ENCODE measurements around the gene MTO1.
"Not testable (repeated sequence)": the region's sequence is repeated elsewhere in the genome, so short reads cannot be mapped to it uniquely, and the experiment has no call there.

Gene MTO1, protein sequence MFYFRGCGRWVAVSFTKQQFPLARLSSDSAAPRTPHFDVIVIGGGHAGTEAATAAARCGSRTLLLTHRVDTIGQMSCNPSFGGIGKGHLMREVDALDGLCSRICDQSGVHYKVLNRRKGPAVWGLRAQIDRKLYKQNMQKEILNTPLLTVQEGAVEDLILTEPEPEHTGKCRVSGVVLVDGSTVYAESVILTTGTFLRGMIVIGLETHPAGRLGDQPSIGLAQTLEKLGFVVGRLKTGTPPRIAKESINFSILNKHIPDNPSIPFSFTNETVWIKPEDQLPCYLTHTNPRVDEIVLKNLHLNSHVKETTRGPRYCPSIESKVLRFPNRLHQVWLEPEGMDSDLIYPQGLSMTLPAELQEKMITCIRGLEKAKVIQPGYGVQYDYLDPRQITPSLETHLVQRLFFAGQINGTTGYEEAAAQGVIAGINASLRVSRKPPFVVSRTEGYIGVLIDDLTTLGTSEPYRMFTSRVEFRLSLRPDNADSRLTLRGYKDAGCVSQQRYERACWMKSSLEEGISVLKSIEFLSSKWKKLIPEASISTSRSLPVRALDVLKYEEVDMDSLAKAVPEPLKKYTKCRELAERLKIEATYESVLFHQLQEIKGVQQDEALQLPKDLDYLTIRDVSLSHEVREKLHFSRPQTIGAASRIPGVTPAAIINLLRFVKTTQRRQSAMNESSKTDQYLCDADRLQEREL

DNA sequence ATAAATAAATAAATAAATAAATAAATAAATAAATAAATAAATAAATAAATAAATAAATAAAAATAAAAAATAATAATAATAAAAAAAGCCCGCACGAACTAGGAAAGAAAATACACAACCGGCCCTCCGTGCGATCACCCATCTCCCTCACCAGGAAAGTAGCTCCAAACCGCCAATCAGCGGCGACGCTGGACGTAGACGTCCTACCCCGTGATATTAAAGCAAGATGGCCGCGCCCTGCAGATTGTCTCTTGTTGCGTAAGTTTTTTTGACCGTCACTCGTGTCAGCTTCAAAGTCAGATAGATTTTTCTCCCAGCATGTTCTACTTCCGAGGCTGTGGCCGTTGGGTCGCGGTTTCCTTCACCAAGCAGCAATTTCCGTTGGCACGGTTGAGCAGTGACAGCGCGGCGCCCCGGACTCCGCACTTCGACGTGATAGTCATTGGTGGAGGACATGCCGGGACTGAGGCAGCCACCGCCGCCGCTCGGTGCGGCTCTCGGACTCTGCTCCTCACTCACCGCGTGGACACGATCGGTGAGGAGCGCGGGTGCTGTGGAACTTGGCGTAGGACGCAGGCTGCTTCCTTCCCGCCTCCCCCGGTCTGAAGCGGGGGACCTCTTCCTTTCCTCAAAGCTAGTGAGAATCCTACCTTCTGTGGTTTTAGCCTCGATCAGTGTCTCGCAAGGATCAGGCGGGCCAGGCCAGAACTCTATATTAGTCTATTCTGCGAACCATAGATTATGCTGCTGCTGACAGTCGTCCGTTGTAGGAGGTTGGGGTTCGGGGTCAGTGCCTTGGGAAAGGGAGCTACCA lies at the start of gene MTO1:
Gene MTO1 (plus strand): TSS at position 201 of the 814 bp plus-strand sequence. CDS start 118 bp downstream, at position 319.
- peak; percentile 86 for DNase-seq

DNA sequence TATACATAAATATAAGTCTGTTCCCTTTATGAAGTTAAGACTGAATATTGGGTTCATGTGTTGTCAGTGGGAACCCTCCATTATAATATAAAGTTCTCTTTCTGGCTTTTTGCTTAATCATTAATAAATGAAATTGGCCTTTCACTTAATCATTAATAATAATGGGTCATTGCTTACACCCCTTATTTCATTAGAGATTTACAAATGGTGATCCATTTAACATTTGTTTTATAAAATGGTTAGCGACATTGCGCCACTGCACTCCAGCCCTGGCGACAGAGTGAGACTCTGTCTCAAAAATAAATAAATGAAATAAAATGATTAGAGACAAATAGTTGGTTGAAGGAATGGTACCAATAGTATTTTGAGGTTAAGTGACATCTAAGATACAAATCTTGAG lies 48.4 kb upstream of the MTO1 start:
- DNase-seq: no peak

DNA sequence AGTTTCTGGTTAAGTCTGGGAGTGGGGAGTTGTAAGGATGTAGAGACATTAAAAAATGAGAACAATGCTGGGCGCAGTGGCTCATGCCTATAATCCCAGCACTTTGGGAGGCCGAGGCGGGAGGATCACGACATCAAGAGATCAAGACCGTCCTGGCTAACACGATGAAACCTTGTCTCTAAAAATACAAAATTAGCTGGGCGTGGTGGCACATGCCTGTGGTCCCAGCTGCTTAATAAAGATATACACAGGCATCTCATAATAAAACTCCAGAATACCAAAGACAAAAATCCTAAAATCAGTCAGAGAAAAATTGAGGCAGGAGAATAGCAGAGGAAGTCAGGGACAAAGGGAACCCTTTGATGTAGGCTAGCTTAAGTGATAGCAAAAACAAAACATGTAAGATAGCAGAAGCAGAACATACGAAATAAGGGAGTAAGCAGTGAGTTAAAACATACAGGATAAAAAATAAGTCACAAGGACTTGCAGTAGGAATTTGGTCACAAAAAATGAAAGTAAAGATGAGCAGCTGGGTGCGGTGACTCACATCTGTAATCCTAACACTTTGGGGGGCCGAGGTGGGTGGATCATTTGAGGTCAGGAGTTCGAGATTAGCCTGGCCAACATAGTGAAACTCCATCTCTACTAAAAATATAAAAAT lies 43.3 kb upstream of the MTO1 start:
- no peak for DNase-seq

DNA sequence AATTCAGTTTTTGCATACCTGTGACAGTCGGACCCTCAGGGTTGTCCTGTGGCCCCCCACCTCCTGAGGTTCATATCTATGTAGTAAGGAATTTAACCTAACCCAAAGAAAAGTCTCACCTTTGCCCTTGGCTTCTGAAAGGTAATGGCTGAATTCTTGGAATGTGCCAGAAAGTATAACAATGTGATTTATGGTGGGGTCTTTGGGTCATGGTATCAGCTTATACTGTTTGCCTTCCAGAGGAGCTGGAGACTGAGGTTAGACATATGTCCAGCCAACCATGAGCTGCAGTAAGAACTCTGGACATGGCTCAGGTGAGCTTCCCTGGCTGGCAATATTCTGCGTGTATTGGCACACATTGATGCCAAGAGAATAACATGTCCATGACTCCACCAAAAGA lies 40.0 kb upstream of the MTO1 start:
- no peak for DNase-seq

DNA sequence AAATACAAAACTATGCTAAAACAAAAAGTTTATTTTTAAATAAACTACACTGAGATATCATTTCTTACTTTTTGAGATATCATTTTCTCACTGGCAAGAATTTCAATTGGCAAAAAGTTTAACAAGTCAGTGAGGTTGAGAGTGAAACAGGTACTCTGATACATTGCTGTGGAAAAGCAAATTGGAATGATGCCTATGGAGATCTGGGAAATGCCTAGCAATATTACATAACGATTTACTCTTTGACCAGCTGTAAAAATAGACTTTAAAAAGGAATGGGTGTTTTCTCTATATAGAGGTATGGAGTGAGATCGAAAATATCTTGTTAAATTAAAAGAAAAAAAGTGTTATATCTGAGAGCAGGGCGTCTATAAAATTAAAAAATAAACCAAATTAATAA lies 26.3 kb upstream of the MTO1 start:
- DNase-seq: no peak

DNA sequence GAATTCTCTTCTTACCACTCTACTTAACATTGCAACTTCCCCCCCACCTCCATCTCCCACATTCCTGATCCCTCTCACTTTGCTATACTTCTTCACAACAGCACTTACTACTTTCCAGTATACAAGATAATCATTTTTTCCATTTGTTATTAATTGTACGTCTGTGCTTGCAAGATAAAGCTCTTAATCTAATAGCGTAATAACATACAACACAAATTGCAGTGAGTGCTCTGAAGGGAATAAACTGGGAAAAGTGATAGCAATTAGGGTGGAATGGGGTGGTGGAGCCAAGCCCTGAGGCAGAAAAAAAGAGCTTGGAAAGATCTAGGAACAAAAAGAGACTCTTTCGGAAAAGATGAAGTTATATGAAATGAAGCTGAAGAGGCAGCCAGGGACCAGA lies 18.0 kb upstream of the MTO1 start:
- DNase-seq: no peak

DNA sequence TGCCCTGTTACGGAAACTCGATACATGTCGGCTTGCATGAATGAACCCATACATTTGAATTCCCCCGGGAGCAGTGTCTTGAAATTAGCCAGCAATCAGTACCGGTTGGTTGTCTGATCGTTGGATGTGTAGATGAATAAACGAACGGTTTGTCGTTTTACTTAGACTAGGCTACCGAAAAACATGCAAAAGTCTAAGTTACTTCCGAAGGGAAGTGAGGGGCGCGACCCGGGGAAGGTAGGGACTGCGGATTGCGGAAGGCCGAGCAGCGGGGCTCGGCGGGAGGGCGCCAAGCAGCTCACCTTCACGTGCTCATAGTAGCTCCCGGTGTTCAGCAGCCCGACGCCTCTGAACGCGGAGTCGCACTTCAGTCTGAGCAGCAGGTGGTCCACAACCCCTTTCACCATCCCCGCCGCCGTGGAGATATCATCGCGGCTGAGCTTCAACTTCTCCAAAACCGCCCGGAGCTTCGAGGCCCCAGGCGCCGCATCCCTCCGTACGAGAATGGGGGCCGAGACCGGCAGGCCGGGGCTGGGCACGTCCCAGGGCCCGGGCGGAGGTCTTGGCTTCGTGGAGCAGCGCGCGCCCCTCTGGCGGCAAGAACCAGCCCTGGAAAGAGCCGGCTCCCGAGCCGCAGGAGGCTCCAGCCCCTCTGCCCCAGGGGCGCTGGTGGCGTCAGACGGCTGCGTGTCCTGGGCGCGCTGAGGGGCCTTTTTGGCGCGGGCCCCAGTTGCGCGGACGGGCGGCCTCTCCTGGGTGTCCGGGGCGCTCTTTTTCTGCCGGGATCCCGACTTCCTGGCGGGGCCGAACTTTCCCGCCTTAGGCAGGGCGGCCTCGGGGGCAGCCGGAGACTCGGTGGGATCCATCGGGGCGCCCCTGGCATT lies 10.1 kb upstream of the MTO1 start:
- peak; percentile 47 for DNase-seq

DNA sequence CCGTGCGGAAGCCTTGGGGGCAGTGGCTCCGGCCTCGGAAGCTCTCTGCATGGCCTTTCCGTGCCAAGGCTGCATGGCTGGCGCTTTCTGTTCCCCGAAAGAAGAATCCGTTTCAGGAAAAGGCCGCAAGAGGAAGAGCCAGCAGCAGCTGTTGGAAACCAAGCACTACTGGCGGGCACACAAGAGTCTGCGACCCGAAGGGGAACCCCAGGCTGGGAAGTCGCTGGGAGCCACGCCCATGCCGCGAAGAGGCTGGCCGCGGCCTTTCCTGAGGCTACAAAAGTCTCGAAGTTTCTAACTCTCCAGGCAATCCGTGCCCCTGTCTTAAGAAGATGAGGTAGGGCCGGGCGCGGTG lies 9.5 kb upstream of the MTO1 start, which contains the start of gene CGAS:
Gene CGAS (minus strand): TSS at position 191 of the 355 bp plus-strand sequence. CDS start 116 bp downstream, at position 75.
- peak; percentile 79 for DNase-seq

DNA sequence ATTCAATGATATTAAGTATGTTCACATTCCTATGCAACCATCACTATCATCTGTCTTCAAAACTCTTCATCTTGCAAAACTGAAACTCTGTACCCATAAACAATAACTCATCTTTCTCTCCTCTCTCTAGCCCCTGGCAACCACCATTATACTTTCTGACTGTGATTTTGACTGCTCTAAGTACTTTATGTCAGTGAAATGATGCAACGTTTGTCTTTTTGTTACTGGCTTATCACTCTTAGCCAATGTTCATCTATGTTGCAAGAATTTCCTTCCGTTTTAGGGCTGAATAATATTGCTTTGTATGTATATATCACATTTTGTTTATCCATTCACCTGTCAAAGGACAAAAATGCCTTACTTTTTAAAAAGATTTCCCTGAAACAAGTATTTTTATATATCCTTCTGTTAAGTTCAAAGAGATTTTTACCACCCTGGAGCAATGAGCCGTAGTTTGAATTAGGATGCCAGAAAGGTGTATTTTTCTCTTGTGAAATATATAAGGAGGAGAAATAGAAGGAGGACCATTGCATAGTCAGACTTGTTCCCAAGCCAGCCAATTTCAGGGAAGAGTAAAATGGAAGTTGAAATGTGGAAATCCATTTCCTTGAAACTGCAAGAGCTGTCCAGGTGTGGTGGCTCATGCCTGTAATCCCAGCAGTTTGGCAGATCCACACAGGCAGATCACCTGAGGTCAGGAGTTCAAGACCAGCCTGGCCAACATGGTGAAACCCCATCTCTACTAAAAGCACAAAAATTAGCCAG lies 5.5 kb upstream of the MTO1 start:
- no peak for DNase-seq

DNA sequence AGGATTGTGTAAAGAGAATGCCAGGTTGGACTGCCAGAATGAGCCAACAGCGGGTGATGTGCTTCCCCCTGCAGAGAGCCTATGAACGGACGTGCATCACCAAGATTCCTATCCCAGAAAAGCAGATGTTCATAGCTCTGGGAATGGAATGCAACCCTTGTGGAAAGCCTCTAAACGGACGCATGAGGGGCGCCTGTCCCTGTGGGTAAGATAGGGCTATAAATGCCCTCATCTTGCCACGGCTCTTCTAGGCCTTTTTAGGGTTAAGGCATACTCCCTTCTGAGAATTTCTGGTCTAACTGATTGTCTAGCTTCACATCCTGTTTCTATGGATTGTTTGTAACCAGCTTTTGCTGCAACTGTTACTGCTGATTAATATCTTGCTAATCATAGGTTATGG lies 2.1 kb upstream of the MTO1 start:
- DNase-seq: not testable (repeated sequence)

DNA sequence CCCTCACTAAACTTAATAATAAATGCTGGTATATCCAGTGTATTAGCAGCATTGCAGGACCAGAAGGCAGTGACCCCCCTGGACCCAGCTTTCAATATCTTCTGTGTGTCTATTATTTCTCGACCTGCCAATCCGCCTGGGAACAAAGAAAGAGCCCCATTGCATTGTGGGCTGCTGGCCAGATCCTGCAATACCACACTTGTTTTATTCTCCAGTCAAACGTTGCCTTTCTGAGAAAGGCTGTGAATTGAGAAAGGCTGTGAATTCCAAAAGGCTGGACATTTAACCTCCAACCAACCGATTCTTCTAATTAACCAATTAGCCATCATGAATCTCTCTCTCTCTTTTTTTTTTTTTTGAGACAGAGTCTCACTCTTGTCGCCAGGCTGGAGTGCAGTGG lies 1.5 kb upstream of the MTO1 start:
- no peak for DNase-seq

DNA sequence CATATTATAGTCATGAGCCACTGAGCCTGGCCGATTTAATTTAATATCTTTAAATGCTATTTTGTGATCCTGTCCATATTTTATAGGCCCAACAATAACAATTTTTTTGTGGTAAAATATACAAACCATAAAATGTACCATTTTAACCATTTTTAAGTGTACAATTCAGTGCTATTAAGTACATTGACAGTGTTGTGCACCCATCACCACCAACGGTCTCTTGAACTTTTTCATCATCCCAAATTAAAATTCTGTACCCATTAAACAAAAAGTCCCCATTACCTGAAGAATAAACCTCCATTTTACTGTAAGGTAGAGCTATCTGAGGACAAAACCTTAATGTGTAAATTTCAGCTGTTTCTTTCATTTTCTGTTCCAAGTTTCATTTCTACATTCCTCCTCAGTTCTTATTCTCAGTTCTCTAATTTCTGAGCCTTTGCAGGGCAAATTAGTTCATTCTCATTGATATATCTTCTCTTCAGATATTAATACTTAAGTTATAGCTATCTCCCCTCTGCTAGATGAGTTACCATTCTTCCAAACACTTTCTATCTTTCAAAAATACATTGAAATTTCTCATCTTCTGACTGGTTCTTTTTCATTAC lies 10.3 kb downstream of the MTO1 start:
- no peak for DNase-seq

DNA sequence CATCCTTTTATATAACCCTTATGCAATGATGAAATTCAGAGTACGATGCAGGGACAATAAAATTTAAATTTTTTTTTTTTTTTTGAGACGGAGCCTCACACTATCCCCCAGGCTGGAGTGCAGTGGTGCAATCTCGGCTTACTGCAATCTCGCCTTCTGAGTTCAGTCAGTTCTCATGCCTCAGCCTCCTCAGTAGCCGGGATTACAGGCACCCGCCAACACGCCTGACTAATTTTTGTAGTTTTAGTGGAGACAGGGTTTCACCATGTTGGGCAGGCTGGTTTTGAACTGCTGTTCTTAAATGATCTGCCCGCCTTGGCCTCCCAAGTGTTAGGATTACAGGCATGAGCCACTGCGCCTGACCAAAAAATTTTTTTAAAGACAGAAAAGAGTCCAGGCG lies 15.2 kb downstream of the MTO1 start:
- DNase-seq: no peak

DNA sequence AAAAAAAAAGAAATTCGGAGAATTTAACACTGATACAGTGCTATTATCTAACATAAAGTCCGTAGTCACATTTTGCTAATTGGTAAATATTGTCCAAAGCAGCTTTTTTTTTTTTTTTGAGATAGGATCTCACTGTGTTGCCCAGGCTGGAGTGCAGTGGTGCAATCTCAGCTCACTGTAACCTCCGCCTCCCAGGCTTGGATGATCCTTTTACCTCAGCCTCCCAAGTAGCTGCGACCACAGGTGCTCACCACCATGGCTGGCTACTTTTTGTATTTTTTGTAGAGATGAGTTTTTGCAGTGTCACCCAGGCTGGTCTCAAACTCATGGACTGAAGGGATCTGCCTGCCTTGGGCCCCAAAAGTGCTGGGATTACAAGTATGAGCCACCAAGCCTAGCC lies 15.9 kb downstream of the MTO1 start:
- DNase-seq: no peak

DNA sequence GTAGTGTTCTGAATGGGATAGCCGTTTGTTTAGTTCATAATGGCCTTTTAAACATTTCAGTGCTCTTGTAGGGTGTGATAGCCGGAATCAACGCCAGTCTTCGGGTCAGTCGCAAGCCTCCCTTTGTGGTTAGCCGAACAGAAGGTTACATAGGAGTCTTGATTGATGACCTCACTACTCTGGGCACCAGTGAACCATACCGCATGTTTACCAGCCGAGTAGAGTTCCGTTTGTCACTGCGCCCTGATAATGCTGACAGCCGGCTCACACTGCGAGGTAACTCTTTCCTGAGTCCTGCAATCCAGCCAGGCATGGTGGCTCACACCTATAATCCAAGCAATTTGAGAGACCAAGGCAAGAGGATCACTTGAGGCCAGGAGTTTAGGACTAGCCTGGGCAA lies 20.4 kb downstream of the MTO1 start:
- no peak for DNase-seq

DNA sequence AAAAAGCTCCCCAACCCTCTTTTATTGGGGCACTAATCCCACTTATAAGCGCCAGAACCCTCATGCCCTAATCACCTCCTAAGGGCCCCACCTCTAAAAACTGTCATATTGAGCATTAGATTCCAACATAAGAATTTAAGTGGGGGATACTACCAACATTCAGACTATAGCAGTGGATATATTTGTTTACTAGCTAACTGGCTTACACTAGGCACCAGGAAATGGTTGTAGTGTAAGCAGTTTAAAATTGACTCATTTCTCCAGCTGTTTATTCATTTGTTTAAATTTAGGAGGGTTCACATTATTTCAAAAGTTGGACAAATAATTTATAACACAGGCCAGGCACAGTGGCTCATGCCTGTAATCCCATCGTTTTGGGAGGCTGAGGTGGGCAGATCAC lies 22.9 kb downstream of the MTO1 start:
- DNase-seq: no peak

DNA sequence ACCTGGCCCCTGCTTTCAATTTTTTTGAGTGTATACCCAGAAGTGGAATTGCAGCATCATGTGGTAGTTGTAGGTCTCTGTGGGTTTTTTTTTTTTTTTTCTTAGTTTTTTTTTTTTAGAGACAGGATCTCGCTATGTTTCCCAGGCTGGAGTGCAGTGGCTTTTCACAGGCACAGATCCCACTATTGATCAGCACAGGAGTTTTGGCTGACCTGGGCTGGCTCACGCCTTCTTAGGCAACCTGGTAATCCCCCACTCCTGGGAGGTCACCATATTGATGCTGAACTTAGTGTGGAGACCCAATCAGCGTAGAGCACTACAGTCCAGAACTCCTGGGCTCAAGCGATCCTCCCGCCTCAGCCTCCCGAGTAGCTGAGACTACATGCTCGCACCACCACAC lies 25.9 kb downstream of the MTO1 start:
- DNase-seq: no peak

DNA sequence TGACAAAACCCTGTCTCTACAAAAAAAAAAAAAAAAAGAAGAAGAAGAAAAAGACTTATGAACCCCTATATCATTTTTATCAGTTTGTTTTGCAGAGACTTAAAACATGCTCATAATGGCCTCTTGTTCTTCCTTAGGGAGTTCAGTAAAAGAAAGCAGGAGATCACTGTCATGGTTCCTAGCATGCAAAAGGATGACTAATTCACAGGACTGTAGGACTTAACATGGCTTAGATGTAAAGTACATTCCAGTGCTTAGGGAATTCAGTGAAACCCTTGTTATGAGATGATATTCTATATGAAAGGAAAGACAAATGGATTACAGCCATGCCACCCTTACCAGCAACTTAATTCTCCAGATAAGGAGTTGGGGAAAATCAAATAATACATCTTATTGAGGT lies 29.8 kb downstream of the MTO1 start:
- DNase-seq: no peak

DNA sequence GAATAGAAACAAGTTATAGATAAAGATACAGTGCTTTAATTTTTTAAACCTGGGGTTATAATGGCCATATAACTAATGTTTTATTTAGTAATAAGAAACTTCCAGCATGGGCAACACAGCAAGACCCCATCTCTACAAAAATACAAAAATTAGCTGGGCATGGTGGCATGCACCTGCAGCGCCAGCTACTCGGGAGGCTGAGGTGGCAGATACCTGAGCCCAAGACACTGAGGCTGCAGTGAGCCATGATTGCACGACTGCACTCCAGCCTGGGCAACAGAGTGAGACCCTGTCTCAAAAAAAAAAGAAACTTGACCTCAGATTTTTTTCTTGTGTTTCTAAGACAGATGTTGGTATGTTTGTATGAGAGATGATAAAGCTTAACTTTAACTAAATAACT lies 36.4 kb downstream of the MTO1 start:
- no peak for DNase-seq

DNA sequence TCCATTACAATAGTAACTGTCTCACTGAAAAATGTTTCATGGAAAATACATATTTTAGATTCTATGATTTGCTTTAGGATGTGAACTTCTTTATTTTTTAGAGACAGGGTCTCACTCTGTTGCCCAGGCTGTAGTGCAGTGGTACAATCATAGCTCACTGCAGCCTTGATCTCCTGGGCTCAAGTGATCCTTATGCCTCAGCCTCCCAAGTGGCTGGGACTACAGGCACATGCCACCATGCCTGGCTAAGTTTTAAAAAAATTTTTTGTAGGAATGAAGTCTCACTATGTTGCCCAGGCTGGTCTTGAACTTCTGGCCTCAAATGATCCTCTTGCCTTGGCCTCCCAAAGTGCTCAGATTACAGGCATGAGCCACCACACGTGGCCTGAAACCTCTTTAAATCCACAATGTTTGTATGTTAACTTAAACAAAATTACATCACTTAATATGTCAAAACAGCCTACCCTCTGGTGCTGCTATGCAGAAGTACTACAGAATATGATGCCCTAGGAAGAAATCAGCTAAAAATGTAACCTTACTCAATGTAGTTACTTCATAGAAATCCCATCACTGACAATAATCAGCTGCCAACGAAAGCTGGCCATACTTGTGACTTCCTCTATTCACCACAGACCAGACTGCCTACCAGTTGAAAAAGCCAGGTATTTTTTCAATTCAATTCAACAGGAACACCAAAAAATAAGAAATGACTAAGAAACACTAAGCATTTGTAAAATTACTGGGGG lies 41.7 kb downstream of the MTO1 start:
- no peak for DNase-seq

Data from stimulated activated CD4-positive, alpha-beta T cell treated with anti-CD3 and anti-CD28 coated beads, Interleukin-4, amount 100 ng/mL, for 24 hours (primary cell).